ENCODE measurements around the gene DAPK2. TPM values are rescaled to one million over a fixed set of nuclear protein-coding genes. Genes with fewer than 3 reads are reported as not detected.

The DAPK2 gene
- total and polyA plus RNA-seq, 2 of the 4 experiments (the other 2 are of a cell fraction): 0.34 to 0.36 TPM

GRCh38 chr15:64071931-64072765 is 25.9 kb upstream of the DAPK2 start:
- peak overlapping the region; percentile 22; the same call in 1 of the 2 replicates for H2BK120ac ChIP-seq (ENCODE audit: low read depth, low read length)
- DNase-seq (no peak), ATAC-seq (ENCODE audit: low read depth) (peak; percentile 4; the same call in 1 of the 2 replicates)
- ChIA-PET POLR2A (ENCODE audit: unreplicated experiment) (no interaction called here), CTCF (interaction anchor here (1.3 kb wide), 1 partner anchor 26 kb away, joined by 3 read pairs; the partner anchor contains the start of gene DAPK2)
- intact Hi-C loops (cut with micrococcal nuclease) (loop anchor here (10.0 kb wide), 1 partner anchor 777 kb away; no protein-coding TSS in a partner anchor), dilution Hi-C loops (cut with HindIII; ENCODE audit: low sequenced_read_pairs, unreplicated experiment) (no loop called here), in situ Hi-C loops (cut with MboI; ENCODE audit: low sequenced_read_pairs) (loop anchor here (25.0 kb wide), 2 partner anchors 435 to 785 kb away; partner anchors contain the start of gene APH1B)
- peaks cover 15% of the 10 kb centered on the region for H3K4me1 ChIP-seq (ENCODE audit: control insufficient read depth, insufficient read depth, low read length)
- WGBS, 2 experiments (ENCODE audit: extremely low coverage in 2 of 2, insufficient read length in 1 of 2): no CpG with 5 or more reads among the region's 4 CpGs
- peaks cover 4% of the 10 kb centered on the region; the same call in 1 of the 2 replicates for H3K36me3 ChIP-seq (ENCODE audit: control insufficient read depth, insufficient read depth, low read length)
- H3K9me3 ChIP-seq (ENCODE audit: control insufficient read depth, insufficient read depth, low read length): no peaks in the 10 kb centered on the region
- no peak overlapping the region for H2AFZ ChIP-seq (replicated peaks; ENCODE audit: low read length, poor library complexity)
- TF ChIP-seq POLR2A (IDR thresholded peaks at IDR 0.05; ENCODE audit: low read depth, low read length): no peak
- TF ChIP-seq MAFK (IDR thresholded peaks at IDR 0.05; ENCODE audit: low read depth, low read length): no peak
- no peak for TF ChIP-seq MAZ (IDR thresholded peaks at IDR 0.05; ENCODE audit: borderline replicate concordance, low read depth, low read length)
- no peak for TF ChIP-seq RCOR1 (IDR thresholded peaks at IDR 0.05; ENCODE audit: insufficient replicate concordance, low read length)
- TF ChIP-seq FOS (IDR thresholded peaks at IDR 0.05; ENCODE audit: low read depth, low read length): no peak
- no peak for TF ChIP-seq NFE2L2 (IDR thresholded peaks at IDR 0.05; ENCODE audit: low read depth, low read length)
- TF ChIP-seq ELK1 (IDR thresholded peaks at IDR 0.05; ENCODE audit: borderline replicate concordance, low read depth, low read length): no peak
- no peak for TF ChIP-seq SMC3 (IDR thresholded peaks at IDR 0.05; ENCODE audit: low read depth, low read length)
- H3K27ac ChIP-seq (ENCODE audit: insufficient read depth, low read length): peak overlapping the region; percentile 42; the same call in 1 of the 2 replicates
- peaks cover 0 to 13% of the 10 kb centered on the region in 2 experiments; a peak in 3 of 4 replicates for H3K79me1 ChIP-seq (ENCODE audit: low read depth in 1 of 2, low read length in 2 of 2)
- H4K20me1 ChIP-seq (ENCODE audit: insufficient read depth, low read length): peaks cover 7% of the 10 kb centered on the region; the same call in 1 of the 2 replicates
- peaks cover 8% of the 10 kb centered on the region for H3K9me1 ChIP-seq (ENCODE audit: insufficient read depth, low read length)
- peak overlapping the region; percentile 44 for H2BK5ac ChIP-seq (ENCODE audit: low read depth, low read length, poor library complexity, severe bottlenecking)
- peak overlapping the region; percentile 71 for H2AK9ac ChIP-seq (replicated peaks; ENCODE audit: low read depth, low read length, poor library complexity)
- H2BK20ac ChIP-seq (ENCODE audit: low read depth, low read length): peak overlapping the region; percentile 21; the same call in 1 of the 2 replicates
- peak overlapping the region; percentile 60 for H3K4ac ChIP-seq (ENCODE audit: low read depth, low read length)
- H3K27me3 ChIP-seq (ENCODE audit: control insufficient read depth, insufficient read depth, low read length): no peaks in the 10 kb centered on the region
- peak overlapping the region; percentile 44 for H3K4me2 ChIP-seq (ENCODE audit: low read depth, low read length)
- H3K23ac ChIP-seq (ENCODE audit: low read depth, low read length): 0 out of 2 replicates have a peak overlapping the region, but pooled peaks have one; percentile 24
- no peak overlapping the region for H3K9ac ChIP-seq (ENCODE audit: low read depth, low read length)
- peak overlapping the region; percentile 38; the same call in 1 of the 2 replicates for H3K14ac ChIP-seq (replicated peaks; ENCODE audit: low read depth, low read length)
- H4K5ac ChIP-seq (ENCODE audit: low read depth, low read length): no peak overlapping the region
- no peak overlapping the region for H3K4me3 ChIP-seq (ENCODE audit: insufficient read depth, low read depth, low read length)
- 0 out of 2 replicates have a peak overlapping the region, but pooled peaks have one; percentile 12 for H4K91ac ChIP-seq (ENCODE audit: insufficient read depth, low read depth, low read length)
- H3K56ac ChIP-seq (ENCODE audit: extremely low read depth, insufficient read depth, low read length): no peak overlapping the region
- BruUV-seq (replicated peaks): no TSS peak
- no peak overlapping the region for H3K18ac ChIP-seq (ENCODE audit: low read depth, low read length)
- peak overlapping the region; percentile 44; the same call in 1 of the 2 replicates for H2AK5ac ChIP-seq (ENCODE audit: low read depth, low read length)
- H4K8ac ChIP-seq (ENCODE audit: low read depth in 2 of 2, low read length in 2 of 2): peak overlapping the region in 1 of 2 experiments; percentile 29; a peak in 1 of 4 replicates
- peak overlapping the region; percentile 58; the same call in 1 of the 3 replicates for H2BK15ac ChIP-seq (ENCODE audit: low read depth, low read length)
